Karpas-422 (cell line): ENCODE results near the gene MLYCD. TPM values are rescaled to one million over a fixed set of nuclear protein-coding genes. Genes with fewer than 3 reads are reported as not detected.

ENCODE experiments used
- DNase-seq: peaks from one replicate; pipeline ENCODE4 v3.0.0-alpha.2; 2015
- H2AFZ ChIP-seq: fragments of 200-600 bp; sonication (generic); 2 replicates; pipeline ENCODE4 v1.6.1; 2014; ENCODE audit warnings: antibody characterized with exemption, low read length, mixed read lengths
- H3K27ac ChIP-seq: fragments of 200-600 bp; sonication (generic); 2 replicates; pipeline ENCODE4 v1.5.1; 2014; ENCODE audit warnings: mild to moderate bottlenecking, low read length, moderate library complexity
- H3K27me3 ChIP-seq: fragments of 200-600 bp; sonication (generic); 2 replicates; pipeline ENCODE4 v1.6.1; 2014; ENCODE audit warnings: low read length, mixed read lengths
- H3K36me3 ChIP-seq: fragments of 200-600 bp; sonication (generic); 2 replicates; pipeline ENCODE4 v1.6.1; 2014; ENCODE audit warnings: low read length, mixed read lengths; ENCODE audit not compliant: insufficient read depth
- H3K4me1 ChIP-seq: fragments of 200-600 bp; sonication (generic); 2 replicates; pipeline ENCODE4 v1.6.1; 2014; ENCODE audit warnings: mild to moderate bottlenecking, low read length, mixed read lengths
- H3K4me2 ChIP-seq: fragments of 200-600 bp; sonication (generic); 2 replicates; pipeline ENCODE4 v1.6.1; 2014; ENCODE audit warnings: low read length, low read depth, mild to moderate bottlenecking; ENCODE audit not compliant: poor library complexity, severe bottlenecking
- H3K4me3 ChIP-seq: fragments of 200-600 bp; sonication (generic); 2 replicates; pipeline ENCODE4 v1.5.1; 2014; ENCODE audit warnings: mild to moderate bottlenecking, antibody characterized with exemption, low read length, mixed read lengths
- H3K79me2 ChIP-seq: fragments of 200-600 bp; sonication (generic); 2 replicates; pipeline ENCODE4 v1.6.1; 2014; ENCODE audit warnings: mild to moderate bottlenecking, low read length, mixed read lengths
- H3K9ac ChIP-seq: fragments of 200-600 bp; sonication (generic); 2 replicates; pipeline ENCODE4 v1.6.0; 2014; ENCODE audit warnings: low read length
- H3K9me2 ChIP-seq: fragments of 200-600 bp; sonication (generic), shearing (Covaris generic); replicated peaks from 2 replicates; pipeline ENCODE4 v1.6.0; 2014; ENCODE audit warnings: mild to moderate bottlenecking, low read length, moderate library complexity; ENCODE audit not compliant: insufficient read depth
- H3K9me3 ChIP-seq: fragments of 300-700, 200-600 bp; sonication (generic); 2 replicates; pipeline ENCODE4 v1.6.1; 2014; ENCODE audit warnings: low read length, mixed read lengths
- H4K20me1 ChIP-seq: fragments of 200-600 bp; sonication (generic); 2 replicates; pipeline ENCODE4 v1.6.1; 2014; ENCODE audit warnings: mild to moderate bottlenecking, antibody characterized with exemption, low read length, low read depth; ENCODE audit not compliant: insufficient read depth
- total RNA-seq: library from RNA; depleted of rRNA; stranded (reverse); fragments of >200 nt; shearing (Covaris generic); gene quantifications from 2 replicates; pipeline ENCODE4 v1.2.3, GENCODE V29; 2014; ENCODE audit warnings: low replicate concordance

Gene MLYCD
- total RNA-seq, 1 experiment from 2014 or later, result 4.7 TPM

DNA sequence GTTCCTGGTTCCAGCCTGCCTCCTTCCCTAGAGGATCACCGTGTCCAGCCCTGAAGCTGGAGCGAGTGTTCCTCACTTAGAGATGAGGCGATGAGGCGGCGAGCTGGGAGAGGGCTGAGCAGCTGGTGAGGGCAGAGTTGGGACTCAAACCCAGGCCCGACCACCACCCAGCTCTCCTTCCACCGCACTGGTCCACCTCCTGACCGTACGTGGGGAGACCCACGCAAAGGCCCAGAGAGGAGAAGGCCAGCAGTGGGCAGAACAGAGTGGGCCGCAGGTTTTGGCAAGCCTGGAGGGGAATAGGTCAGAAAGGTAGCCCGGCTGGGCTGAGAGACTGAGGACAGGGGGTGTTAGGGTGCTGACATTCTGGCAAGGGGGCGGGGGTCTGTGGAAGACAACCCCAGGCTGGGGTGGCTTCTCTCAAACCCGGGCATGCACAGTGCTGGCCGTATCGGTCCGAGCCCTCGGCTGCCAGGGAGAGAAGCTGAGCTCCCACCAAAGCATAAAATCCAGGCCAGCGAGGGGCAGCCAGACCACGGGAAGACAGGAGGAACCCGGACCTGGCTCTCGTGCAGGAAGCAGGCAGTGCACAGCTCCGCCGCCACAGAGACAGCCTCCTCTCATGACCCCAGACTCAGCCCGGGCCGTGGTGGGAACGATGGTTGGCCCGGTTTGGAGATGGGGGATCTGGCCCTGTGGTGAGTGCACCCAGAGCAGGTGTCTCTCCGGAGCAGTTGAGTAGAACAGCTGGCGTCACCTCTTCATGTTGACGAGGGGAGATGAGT, 24.9 kb downstream of the MLYCD start:
- H3K4me1 ChIP-seq, result no peaks in the 10 kb centered on the region
- H3K9ac ChIP-seq, result no peak overlapping the region

GRCh38 chr16:83924686-83925085, 25.8 kb downstream of the MLYCD start:
- Histone ChIP-seq H3K4me1 (no peaks in the 10 kb centered on the region), H3K9me3 (no peaks in the 10 kb centered on the region), H3K36me3 (no peaks in the 10 kb centered on the region), H3K9me2 (no peaks in the 10 kb centered on the region), H3K9ac (no peak overlapping the region), H3K27me3 (no peaks in the 10 kb centered on the region), H3K79me2 (no peaks in the 10 kb centered on the region), H2AFZ (no peak overlapping the region), H3K4me3 (no peak overlapping the region), H3K27ac (no peak overlapping the region), H4K20me1 (no peaks in the 10 kb centered on the region; the same call in 1 of the 2 replicates), H3K4me2 (no peak overlapping the region)
- DNase-seq, result no peak

More for the DNA sequence above, 24.9 kb downstream of the MLYCD start:
- Histone ChIP-seq H3K4me2 (no peak overlapping the region), H3K36me3 (peaks cover 3% of the 10 kb centered on the region; the same call in 1 of the 2 replicates), H2AFZ (no peak overlapping the region), H3K27ac (no peak overlapping the region), H3K9me2 (no peaks in the 10 kb centered on the region), H3K4me3 (no peak overlapping the region), H4K20me1 (no peaks in the 10 kb centered on the region; the same call in 1 of the 2 replicates), H3K79me2 (no peaks in the 10 kb centered on the region), H3K27me3 (no peaks in the 10 kb centered on the region), H3K9me3 (no peaks in the 10 kb centered on the region)
- no peak for DNase-seq

- H3K4me3 ChIP-seq, result no peak overlapping the region
- no peak for DNase-seq
- no peak overlapping the region for H2AFZ ChIP-seq
- no peaks in the 10 kb centered on the region; the same call in 1 of the 2 replicates for H4K20me1 ChIP-seq
- no peak overlapping the region for H3K27ac ChIP-seq
- H3K9me3 ChIP-seq, result no peaks in the 10 kb centered on the region
- H3K4me2 ChIP-seq, result no peak overlapping the region
- no peaks in the 10 kb centered on the region for H3K9me2 ChIP-seq
- no peaks in the 10 kb centered on the region for H3K79me2 ChIP-seq
- H3K4me1 ChIP-seq, result no peaks in the 10 kb centered on the region
- no peak overlapping the region for H3K9ac ChIP-seq
- H3K27me3 ChIP-seq, result no peaks in the 10 kb centered on the region
- H3K36me3 ChIP-seq, result no peaks in the 10 kb centered on the region
These were observed 26.4 kb downstream of the MLYCD start for GRCh38 chr16:83925095-83925905.

DNA sequence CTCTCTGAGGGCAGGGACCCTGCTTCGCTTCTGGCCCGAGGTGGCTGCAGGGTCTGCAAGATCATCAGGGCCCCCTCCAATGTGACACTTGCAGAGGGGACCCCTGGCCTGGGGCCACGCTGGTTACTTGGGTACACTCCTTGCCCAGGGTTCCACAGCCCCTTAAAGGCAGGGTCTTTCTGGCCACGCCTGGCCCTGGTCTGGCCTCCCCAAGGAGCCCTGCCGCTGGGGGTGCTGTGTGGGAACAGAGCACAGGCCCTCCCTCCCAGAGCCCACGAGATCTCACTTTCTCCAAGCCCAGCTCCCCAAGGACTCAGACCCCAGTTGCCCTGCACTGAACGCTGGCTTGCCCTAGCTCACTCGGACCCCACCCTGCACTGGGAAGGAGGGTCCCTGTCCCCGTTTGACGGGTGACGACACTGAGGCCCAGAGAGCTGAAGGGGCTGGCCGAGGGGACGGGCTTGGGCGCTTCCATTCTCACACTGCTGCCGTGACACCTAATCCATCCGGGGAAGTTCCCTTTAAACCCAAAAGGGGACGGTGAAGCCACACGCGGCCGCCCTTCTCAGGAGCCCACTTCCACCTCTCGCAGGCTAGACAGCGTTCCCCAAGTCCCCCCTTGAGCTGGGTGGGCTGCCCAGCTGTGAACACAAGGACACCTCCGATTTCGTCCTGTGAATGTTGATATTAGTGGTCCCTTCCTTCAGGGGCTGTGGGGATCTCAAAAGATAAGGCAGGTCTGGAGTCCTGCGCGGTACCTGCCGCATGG, 27.2 kb downstream of the MLYCD start:
- no peak overlapping the region for H3K4me3 ChIP-seq
- H3K9me2 ChIP-seq, result no peaks in the 10 kb centered on the region
- H4K20me1 ChIP-seq, result no peaks in the 10 kb centered on the region; the same call in 1 of the 2 replicates
- H3K79me2 ChIP-seq, result no peaks in the 10 kb centered on the region
- H3K9ac ChIP-seq, result no peak overlapping the region
- H2AFZ ChIP-seq, result no peak overlapping the region
- H3K9me3 ChIP-seq, result no peaks in the 10 kb centered on the region
- no peaks in the 10 kb centered on the region for H3K27me3 ChIP-seq
- no peak overlapping the region for H3K4me2 ChIP-seq
- H3K4me1 ChIP-seq, result no peaks in the 10 kb centered on the region
- no peaks in the 10 kb centered on the region for H3K36me3 ChIP-seq
- DNase-seq, result no peak
- H3K27ac ChIP-seq, result no peak overlapping the region

DNA sequence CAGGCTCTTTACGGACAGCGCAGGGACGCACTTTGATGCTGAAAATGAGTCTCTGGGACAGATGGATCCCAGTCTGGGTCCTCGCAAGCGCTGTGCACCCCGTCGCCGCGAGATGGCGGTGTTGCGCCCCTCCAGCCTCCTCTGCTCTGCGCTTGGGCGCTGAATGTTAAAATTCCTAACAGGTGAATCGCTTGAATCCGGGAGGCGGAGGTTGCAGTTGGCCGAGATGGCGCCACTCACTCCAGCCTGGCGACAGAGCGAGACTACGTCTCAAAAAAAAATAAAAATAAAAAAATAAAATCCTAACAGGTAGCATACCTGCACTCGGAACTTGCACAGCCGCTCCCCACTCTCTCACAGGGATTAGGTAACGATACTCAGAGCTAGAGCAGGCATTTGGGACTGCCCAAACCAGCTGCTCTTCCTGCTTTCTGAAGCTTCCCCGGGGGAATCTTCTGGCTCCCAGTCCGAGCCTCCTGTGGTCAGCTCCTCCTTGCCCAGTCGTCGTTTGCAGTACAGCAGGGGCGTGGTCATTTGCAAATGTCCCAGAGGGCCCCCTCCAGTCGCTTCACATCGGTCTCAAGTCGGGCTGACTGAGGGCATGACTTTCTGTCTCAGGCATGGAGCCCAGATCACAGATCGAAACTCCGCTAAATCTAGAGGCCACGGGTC, 27.9 kb downstream of the MLYCD start:
- Histone ChIP-seq H3K9me3 (no peaks in the 10 kb centered on the region), H3K36me3 (no peaks in the 10 kb centered on the region), H3K27ac (no peak overlapping the region), H3K4me1 (no peaks in the 10 kb centered on the region), H3K9me2 (no peaks in the 10 kb centered on the region), H3K9ac (no peak overlapping the region), H3K4me2 (no peak overlapping the region), H4K20me1 (no peaks in the 10 kb centered on the region; the same call in 1 of the 2 replicates), H2AFZ (no peak overlapping the region), H3K4me3 (no peak overlapping the region), H3K27me3 (no peaks in the 10 kb centered on the region), H3K79me2 (no peaks in the 10 kb centered on the region)
- peak; percentile 73 for DNase-seq

GRCh38 chr16:83928341-83929055, 29.6 kb downstream of the MLYCD start:
- H3K4me2 ChIP-seq, result no peak overlapping the region
- no peak overlapping the region for H3K4me3 ChIP-seq
- H3K27ac ChIP-seq, result no peak overlapping the region
- no peak overlapping the region for H3K9ac ChIP-seq
- no peaks in the 10 kb centered on the region for H3K27me3 ChIP-seq
- no peaks in the 10 kb centered on the region for H3K9me2 ChIP-seq
- no peak overlapping the region for H2AFZ ChIP-seq
- H4K20me1 ChIP-seq, result no peaks in the 10 kb centered on the region; the same call in 1 of the 2 replicates
- H3K4me1 ChIP-seq, result no peaks in the 10 kb centered on the region
- no peaks in the 10 kb centered on the region for H3K36me3 ChIP-seq
- no peak for DNase-seq
- no peaks in the 10 kb centered on the region for H3K9me3 ChIP-seq
- no peaks in the 10 kb centered on the region for H3K79me2 ChIP-seq

DNA sequence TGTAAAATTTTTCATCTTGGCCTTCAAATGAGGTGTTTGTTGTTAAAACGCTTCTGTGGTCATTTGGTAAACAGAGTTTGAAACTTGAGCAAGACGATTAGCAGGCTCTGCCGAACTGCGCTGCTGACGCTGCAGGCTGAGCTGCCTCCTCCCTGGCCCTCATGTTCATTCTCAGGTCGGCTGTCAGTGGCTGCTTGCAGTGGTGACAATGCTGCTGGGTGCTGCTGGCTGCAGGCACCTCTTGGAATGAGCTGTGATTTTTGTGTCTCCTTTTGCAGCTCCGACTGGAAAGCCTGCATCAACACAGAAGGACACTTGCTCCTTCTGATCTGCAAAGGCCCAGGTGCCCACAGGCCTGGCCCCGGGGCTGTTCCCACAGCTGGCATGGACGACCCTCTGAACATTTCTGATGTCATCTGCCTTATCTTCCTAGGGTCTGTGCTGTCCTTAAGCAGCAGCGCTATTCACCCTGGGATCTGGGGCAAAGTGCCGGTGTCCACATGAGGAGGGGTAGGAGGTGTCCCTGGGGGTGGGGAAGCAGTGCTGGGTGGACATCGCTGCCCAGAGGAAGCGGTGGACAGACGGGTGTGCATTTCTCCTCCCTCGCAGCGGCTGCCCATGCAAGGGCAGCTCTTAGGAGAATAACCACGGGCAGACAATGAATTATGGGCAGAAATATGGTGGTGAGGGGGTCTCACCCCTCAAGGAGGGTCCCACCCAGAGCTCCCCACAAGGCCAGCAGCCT, 31.1 kb downstream of the MLYCD start:
- H3K9me3 ChIP-seq, result no peaks in the 10 kb centered on the region
- H3K27ac ChIP-seq, result no peak overlapping the region
- H3K36me3 ChIP-seq, result no peaks in the 10 kb centered on the region
- H2AFZ ChIP-seq, result no peak overlapping the region
- H4K20me1 ChIP-seq, result no peaks in the 10 kb centered on the region; the same call in 1 of the 2 replicates
- no peak overlapping the region for H3K4me2 ChIP-seq
- no peaks in the 10 kb centered on the region for H3K4me1 ChIP-seq
- no peaks in the 10 kb centered on the region for H3K27me3 ChIP-seq
- no peak overlapping the region for H3K9ac ChIP-seq
- H3K4me3 ChIP-seq, result no peak overlapping the region
- no peaks in the 10 kb centered on the region for H3K79me2 ChIP-seq
- DNase-seq, result no peak
- H3K9me2 ChIP-seq, result no peaks in the 10 kb centered on the region
